OCI-LY3 (cell line): ENCODE data around the gene PSMB3.

ENCODE experiments used
- H2AFZ ChIP-seq: fragments of 200-600, 300-600 bp; shearing (Covaris generic); 2 replicates; pipeline ENCODE4 v1.6.0; 2014; ENCODE audit warnings: antibody characterized with exemption, low read depth, low read length
- H3K27ac ChIP-seq: fragments of 200-600, 300-600 bp; sonication (generic); 2 replicates; pipeline ENCODE4 v1.5.1; 2014; ENCODE audit warnings: mild to moderate bottlenecking, low read length, moderate library complexity, mixed read lengths
- H3K27me3 ChIP-seq: fragments of 200-600, 300-600 bp; sonication (generic); 2 replicates; pipeline ENCODE4 v1.6.1; 2014; ENCODE audit warnings: low read depth, low read length, mixed read lengths
- H3K36me3 ChIP-seq: fragments of 200-600, 300-600 bp; sonication (generic); replicated peaks from 2 replicates; pipeline ENCODE3; 2014; ENCODE audit warnings: low read depth, low read length, mixed read lengths
- H3K4me1 ChIP-seq: fragments of 300-600, 200-600 bp; sonication (generic); 2 replicates; pipeline ENCODE4 v1.6.1; 2014; ENCODE audit warnings: low read length, mixed read lengths
- H3K4me2 ChIP-seq: fragments of 200-600, 300-600 bp; sonication (generic); 2 replicates; pipeline ENCODE4 v1.6.1; 2014; ENCODE audit warnings: low read length, mixed read lengths
- H3K4me3 ChIP-seq: fragments of 300-600, 200-600 bp; sonication (generic); 2 replicates; pipeline ENCODE4 v1.5.1; 2014; ENCODE audit warnings: antibody characterized with exemption, mild to moderate bottlenecking, low read length, moderate library complexity
- H3K79me2 ChIP-seq: fragments of 300-600, 200-600 bp; shearing (Covaris generic); 2 replicates; pipeline ENCODE4 v1.6.1; 2014; ENCODE audit warnings: mild to moderate bottlenecking, low read length, mixed read lengths
- H3K9ac ChIP-seq: fragments of 300-600, 200-600 bp; shearing (Covaris generic); 2 replicates; pipeline ENCODE4 v1.6.0; 2014; ENCODE audit warnings: mild to moderate bottlenecking, low read length, moderate library complexity
- H3K9me3 ChIP-seq: fragments of 200-600, 300-600 bp; shearing (Covaris generic); 2 replicates; pipeline ENCODE4 v1.6.1; 2014; ENCODE audit warnings: low read length, mixed read lengths; ENCODE audit not compliant: insufficient read depth
- H4K20me1 ChIP-seq: fragments of 200-600, 300-600 bp; sonication (generic); 2 replicates; pipeline ENCODE4 v1.6.1; 2016; ENCODE audit warnings: low read length, mixed read lengths; ENCODE audit not compliant: insufficient read depth
- CTCF ChIP-seq: fragments of 200-600, 300-600 bp; sonication (generic); IDR thresholded peaks from 2 replicates; pipeline ENCODE4 v1.5.1; 2014; ENCODE audit warnings: antibody characterized with exemption, low read length, low read depth
- EZH2phosphoT487 ChIP-seq: fragments of 200-600 bp; shearing (Covaris generic); IDR thresholded peaks from 2 replicates; pipeline ENCODE4 v1.6.1; 2018; ENCODE audit warnings: antibody characterized with exemption, mixed run types, low read depth

Gene PSMB3

GRCh38 chr17:38798614-38799500 lies 46.3 kb downstream of the PSMB3 start:
- H4K20me1 ChIP-seq, result 0 out of 2 replicates have a peak, but pooled peaks cover 9% of the 10 kb centered on the region
- H3K79me2 ChIP-seq, result peaks cover 39% of the 10 kb centered on the region
- H3K4me1 ChIP-seq, result peaks cover 17% of the 10 kb centered on the region
- no peaks in the 10 kb centered on the region for H3K9me3 ChIP-seq
- H3K36me3 ChIP-seq, result peaks cover 33% of the 10 kb centered on the region
- peak overlapping the region; percentile 94 for H3K9ac ChIP-seq
- peak overlapping the region; percentile 98 for H3K4me2 ChIP-seq
- peak overlapping the region; percentile 47; the same call in 1 of the 2 replicates for H2AFZ ChIP-seq
- TF ChIP-seq EZH2phosphoT487 (no peak), CTCF (peak; percentile 24)
- H3K4me3 ChIP-seq, result peak overlapping the region; percentile 95
- peak overlapping the region; percentile 87 for H3K27ac ChIP-seq
- H3K27me3 ChIP-seq, result no peaks in the 10 kb centered on the region

GRCh38 chr17:38799501-38800236 lies 47.1 kb downstream of the PSMB3 start, which contains the start of gene PIP4K2B:
Gene PIP4K2B (minus strand): TSS chr17:38799556. CDS start chr17:38799424, 132 bp downstream.
- H2AFZ ChIP-seq, result peak within 1 kb of the TSS; percentile 47
- H3K4me2 ChIP-seq, result peak within 1 kb of the TSS; percentile 98
- peaks cover 39% of the 10 kb centered on the region for H3K79me2 ChIP-seq
- H3K4me1 ChIP-seq, result peaks cover 17% of the 10 kb centered on the region
- H3K4me3 ChIP-seq, result peak within 1 kb of the TSS; percentile 95
- H3K27me3 ChIP-seq, result no peaks in the 10 kb centered on the region
- H3K9me3 ChIP-seq, result no peaks in the 10 kb centered on the region
- H3K27ac ChIP-seq, result peak within 1 kb of the TSS; percentile 87
- H4K20me1 ChIP-seq, result 0 out of 2 replicates have a peak, but pooled peaks cover 9% of the 10 kb centered on the region
- TF ChIP-seq CTCF (no peak), EZH2phosphoT487 (no peak)
- H3K36me3 ChIP-seq, result peaks cover 36% of the 10 kb centered on the region
- H3K9ac ChIP-seq, result peak within 1 kb of the TSS; percentile 94

- peak overlapping the region; percentile 95 for H3K4me3 ChIP-seq
- peak overlapping the region; percentile 91 for H3K4me2 ChIP-seq
- H3K36me3 ChIP-seq, result peaks cover 36% of the 10 kb centered on the region
- peak overlapping the region; percentile 45; the same call in 1 of the 2 replicates for H2AFZ ChIP-seq
- no peaks in the 10 kb centered on the region for H3K27me3 ChIP-seq
- H3K27ac ChIP-seq, result peak overlapping the region; percentile 87
- H3K9ac ChIP-seq, result peak overlapping the region; percentile 94
- TF ChIP-seq EZH2phosphoT487 (no peak), CTCF (no peak)
- peaks cover 39% of the 10 kb centered on the region for H3K79me2 ChIP-seq
- H3K4me1 ChIP-seq, result peaks cover 17% of the 10 kb centered on the region
- 0 out of 2 replicates have a peak, but pooled peaks cover 9% of the 10 kb centered on the region for H4K20me1 ChIP-seq
- no peaks in the 10 kb centered on the region for H3K9me3 ChIP-seq
Observed at GRCh38 chr17:38800237-38800760, 47.8 kb downstream of the PSMB3 start.
